ENCODE results near the gene CLHC1. TPM values are rescaled to one million over a fixed set of nuclear protein-coding genes. Genes with fewer than 3 reads are reported as not detected.
"Not testable (repeated sequence)": the region's sequence is repeated elsewhere in the genome, so short reads cannot be mapped to it uniquely, and the experiment has no call there.

The CLHC1 gene
- total RNA-seq, 1 experiment from 2014 or later = 5.4 TPM

DNA sequence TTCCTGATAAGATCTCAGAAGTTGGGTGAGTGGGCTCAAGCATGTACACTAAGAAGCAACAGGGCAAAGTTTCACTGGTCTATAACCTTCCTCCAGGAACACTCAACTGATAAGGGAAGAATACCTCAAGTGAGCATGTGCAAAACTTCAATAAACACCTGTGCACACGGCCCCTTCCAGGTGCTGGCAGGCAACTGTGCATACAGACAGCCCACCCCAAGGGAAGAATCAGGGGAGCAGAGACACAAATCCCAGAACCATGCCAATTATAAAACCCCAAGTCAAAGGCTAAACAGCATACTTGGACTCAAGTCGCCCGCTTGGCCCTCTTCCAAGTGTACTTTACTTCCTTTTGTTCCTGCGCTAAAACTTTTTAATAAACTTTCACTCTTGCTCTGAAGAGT is 96.0 kb downstream of the CLHC1 start:
- no peak for DNase-seq (ENCODE audit: low read depth)

- no peak for DNase-seq (ENCODE audit: low read depth)
Measured at GRCh38 chr2:55135491-55135890, 96.6 kb downstream of the CLHC1 start.

DNA sequence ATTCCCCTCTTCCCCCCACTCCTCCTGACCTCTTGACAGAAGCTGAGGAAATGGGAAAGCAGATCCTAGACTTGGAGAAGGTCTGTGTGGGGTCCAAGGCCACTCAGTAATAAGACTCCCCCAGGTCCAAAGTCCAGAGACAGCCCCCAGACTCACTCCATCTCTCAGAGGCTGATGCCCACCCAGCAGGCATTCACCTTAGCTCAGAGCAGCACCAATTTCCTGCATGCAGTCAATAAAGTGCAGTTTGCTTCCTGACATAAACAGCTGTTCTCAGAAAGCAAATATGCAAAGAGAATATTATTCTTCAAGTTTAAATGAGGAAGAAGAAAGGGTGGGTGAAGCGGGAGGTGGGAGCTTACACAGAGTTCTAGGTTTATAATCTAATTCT is 97.8 kb downstream of the CLHC1 start:
- no peak for DNase-seq (ENCODE audit: low read depth)

DNA sequence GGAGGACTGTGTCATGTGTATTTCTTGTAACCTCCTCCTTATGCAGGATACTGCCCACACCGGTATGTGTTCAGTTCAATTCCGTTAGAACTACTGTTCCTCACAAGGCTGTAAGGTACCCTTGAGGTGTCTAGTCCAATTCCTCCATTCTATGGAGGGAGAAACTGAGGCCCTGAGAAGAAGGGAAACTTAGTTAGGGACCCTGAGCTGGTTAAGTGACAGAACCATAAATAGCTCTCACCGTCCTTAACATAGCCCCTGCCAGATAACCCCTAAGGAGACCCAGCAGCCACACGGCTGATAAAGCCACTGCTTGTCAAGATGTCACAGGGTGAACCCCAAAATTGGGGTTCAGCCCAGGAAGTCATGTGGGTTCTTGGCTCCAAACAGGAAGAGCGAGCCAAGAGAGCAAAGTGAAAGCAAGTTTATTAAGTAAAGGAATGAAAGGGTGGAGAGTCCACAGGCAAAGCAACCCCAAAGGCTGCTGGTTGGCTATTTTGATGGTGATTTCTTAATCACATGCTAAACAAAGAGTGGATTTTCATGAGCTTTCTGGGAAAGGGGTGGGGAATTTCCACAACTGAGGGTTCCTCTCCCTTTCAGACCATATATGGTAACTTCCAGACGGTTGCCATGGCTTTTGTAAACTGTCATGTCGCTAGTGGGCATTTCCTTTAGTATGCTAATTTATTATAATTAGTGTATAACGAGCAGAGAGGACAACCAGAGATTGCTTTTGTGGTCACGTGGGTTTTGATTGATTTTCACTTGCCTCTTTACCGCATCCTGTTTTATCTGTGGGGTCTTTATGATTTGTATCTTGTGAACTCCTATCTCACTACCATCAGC is 98.4 kb downstream of the CLHC1 start:
- DNase-seq (ENCODE audit: low read depth) = peak; percentile 97

GRCh38 chr2:55130849-55131248 is 101.2 kb downstream of the CLHC1 start:
- no peak for DNase-seq (ENCODE audit: low read depth)

- DNase-seq (ENCODE audit: low read depth) = not testable (repeated sequence)
Measured at GRCh38 chr2:55126643-55127042, 105.5 kb downstream of the CLHC1 start.

Other genes starting within 250 kb of the CLHC1 start
- 174 and 194 TPM in 2 replicates for gene RTN4, start 181.8 kb downstream of the CLHC1 start, total RNA-seq (2014; rRNA removed; shearing (Covaris generic))
- 2,870 and 2,901 TPM in 2 replicates for gene RPS27A, start 395 bp upstream of the CLHC1 start, total RNA-seq (2014; rRNA removed; shearing (Covaris generic))
- gene MTIF2, start 36.9 kb upstream of the CLHC1 start, total RNA-seq (2014; rRNA removed; shearing (Covaris generic)) = 44.0 and 51.1 TPM in 2 replicates
- 62.5 and 86.3 TPM in 2 replicates for gene CCDC88A, start 187.6 kb upstream of the CLHC1 start, total RNA-seq (2014; rRNA removed; shearing (Covaris generic))